ENCODE data around the gene CTDP1.

The CTDP1 gene

DNA sequence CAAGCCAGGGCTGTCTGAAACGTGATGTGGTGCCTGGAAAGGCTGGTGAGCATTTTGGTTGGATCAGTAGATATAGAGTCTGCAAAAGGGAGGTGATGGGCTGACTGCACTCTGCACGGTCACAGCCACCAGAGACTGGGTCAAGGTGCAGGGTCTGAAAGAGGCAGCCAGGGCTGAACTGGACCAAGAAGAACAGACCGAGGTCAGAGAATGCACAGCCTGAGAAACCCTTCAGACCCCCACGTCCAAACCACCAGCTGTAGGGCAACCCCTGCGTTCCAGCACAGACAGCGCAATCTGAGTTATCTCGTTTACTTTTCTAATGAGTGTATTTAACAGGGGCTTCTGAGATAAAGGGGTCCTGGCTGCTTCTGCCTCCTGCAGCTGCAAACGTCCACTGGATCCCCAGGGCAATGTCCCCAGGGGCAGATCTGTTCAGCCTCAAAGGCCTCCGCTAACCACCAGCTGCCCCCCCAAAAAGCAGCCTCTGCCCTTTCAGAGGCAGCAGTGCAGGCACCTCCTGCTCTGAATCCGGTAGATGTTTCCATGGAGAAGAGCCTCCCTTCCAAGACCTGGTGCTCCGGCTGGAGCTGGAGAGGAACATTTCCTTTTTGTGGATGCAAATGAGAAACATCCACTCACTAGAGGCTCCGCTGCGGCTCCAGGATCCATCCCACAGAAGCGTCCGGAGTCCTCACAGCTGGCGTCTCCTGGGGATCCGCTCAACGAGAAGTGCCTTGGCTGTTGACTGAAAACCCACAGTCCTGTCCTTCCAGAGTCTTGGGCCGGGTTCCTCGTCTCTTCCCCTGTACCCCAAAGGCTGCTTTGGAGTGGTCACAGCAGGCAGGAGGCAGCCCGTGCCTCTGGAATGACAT, 117.2 kb downstream of the CTDP1 start:
- no peak for DNase-seq (ENCODE audit: low read depth in 2 of 2)

DNA sequence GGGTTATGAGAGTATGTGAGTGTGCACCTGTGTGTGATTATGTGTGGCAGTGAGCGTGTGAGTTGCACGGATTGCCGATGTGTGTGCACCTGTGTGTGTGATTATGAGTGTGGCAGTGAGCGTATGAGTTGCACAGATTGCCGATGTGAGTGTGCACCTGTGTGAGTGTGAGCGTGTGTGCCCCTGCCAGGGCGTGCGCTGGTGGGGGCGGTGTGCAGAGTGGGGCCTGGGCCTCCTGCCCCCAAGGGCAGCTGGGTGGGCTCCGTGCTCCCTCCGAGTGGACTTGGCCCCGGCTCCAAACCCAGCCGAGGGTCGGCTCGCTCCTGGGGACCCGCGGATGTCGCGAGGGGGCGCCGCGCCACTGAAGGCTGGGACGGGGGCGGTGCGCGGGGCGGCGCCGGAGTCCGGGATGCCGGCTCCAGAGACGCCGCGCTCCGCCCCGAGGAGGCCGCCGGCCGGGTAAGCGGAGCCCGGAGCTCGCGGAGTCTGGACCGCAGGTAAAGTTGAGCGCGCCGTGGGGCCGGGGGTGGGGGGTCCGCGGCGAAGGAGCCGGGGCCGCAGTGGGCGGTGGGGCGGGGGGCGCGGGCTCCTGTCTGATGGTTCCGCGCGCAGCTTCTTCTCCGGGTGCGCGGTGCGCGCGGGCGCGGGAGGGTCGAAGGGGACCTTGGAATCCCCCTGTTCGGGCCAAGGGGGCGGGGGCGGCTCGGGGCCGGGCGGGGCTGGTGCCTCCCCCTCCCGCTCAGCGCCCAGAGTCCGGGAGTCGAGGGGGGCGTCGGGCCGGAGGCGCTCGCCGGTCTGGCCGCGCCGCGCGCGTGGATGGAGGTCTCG, 118.1 kb downstream of the CTDP1 start, which contains the start of gene KCNG2:
Gene KCNG2, plus strand, starts transcription at position 421 of the 828 bp plus-strand sequence. CDS start 65,730 bp downstream, outside the sequence.
- DNase-seq (ENCODE audit: low read depth in 2 of 2), result peak in 1 of 2 donors; percentile 14

DNA sequence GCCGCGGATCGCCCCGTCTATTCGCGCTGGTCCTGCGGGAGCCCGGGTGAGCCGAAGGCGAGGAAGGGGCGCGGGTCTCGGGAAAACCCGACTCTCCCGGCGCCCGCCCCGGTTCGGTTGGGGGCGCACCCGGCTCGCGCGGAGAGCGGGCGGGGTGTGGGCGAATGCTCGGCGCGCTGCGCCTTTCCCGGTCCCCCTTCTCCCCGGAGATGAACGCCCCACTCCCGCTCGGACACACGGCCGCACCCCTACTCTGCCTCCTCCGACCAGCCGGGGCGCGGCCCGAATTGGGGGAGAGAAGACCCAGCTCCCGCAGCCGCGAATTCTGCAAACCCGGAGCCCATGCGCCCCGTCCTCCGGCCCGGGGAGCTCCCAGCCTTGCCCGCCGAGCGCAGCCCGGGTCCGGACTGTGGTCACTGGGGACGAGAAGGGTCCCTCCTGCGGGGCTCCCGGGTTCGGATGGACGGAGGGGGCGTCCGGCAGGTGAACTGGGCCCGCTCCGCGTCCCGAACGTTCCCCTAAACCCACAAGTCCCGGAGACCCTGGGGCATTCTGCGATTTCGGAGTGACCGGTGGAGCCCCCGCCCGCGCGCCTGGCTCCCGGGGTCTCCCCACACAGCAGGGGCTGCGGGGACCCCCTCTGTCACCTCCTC, 118.9 kb downstream of the CTDP1 start:
- no peak for DNase-seq (ENCODE audit: low read depth in 2 of 2)

DNA sequence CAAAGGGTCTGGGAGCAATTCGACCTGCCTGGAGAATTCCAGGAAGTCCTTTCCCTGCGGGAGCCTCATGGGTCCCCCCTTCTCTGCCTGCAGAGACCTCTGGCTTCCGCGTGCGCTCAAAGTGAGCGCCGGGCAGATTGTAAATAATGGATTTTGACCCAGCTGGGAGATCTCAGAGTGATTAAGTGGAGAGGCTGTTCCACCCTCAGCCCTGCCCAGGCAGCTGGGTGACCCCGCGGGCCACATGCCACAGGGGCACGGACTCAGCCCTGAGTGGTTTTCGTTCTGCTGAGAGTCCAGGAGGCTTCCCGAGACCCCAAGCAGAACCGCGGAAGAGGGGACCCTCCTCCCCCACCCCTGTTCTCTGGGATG, 119.4 kb downstream of the CTDP1 start:
- DNase-seq (ENCODE audit: low read depth in 2 of 2), result no peak

DNA sequence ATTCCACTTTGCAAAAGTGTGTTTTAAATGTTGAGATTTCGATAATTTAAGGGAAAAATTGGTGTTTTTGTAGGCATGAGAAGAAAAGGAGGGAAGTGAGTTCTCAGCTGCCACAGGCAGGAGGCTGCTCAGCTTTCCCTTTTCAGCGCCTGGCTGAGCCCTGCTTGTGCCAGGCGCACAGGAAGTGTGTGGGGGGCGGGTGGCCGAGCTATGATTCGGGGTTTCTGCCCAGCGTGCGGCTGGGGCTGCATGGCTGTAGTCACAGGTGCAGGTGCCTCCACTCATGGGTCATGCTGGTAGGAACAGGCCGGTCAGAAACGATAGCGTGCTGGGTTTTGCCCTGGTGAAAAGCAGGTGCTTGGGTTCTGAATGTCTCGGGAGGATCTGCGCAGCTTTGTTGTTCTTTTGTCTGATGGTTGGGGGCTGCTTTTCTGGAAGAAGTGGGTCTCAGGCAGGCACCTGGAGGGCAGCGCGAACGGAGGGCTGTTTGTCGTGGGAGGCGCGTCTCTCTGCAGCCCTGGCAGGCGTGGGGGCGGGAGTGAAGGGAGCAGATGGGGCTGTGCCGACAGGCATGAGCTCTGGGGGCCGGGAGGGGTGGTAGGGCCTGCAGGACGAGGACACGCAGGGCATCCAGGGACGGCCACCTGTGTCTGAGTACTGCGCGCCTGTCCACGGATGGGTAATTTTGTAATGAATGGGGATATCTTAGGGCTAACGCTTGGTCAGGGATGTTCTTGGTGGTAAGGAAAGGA, 120.2 kb downstream of the CTDP1 start:
- no peak for DNase-seq (ENCODE audit: low read depth in 2 of 2)

DNA sequence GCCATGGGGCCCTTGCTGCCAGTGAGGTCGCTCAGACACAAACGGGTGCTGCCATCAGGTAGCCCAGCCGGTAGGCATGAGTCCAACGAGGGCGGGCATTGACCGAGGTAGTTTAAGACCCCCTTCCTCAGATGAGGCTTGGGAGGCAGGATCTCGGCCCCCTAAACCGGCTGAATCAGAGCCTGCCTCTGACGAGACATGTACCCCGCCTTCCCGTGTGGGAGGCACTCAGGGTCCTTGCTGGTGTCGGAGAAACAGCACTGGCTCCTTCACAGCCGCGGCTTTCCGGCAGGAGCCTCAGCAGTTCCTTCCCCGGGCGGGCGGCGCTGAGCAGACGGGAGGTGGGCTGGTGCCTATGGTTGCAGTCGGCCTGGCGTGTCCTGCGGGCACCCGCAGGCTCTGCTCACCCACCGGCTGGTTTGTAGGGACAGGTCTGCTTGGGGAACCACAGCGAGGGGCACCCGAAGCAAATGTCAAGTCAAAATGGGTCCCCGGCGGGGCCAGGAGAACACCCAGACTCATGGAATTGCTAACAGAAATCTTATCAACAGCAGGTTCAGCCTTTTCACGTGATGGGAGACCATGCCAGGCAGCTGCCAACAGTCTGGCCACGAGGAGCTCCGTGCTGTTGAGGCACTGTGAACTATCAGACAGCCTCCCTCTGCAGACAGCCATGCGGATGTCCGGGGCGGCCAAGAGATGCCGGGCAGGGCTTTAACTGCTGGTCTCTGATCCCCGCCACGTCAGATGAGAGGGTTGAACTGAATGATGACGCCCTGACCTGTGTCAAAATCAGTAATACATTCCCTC, 121.0 kb downstream of the CTDP1 start:
- DNase-seq (ENCODE audit: low read depth in 2 of 2), result no peak

DNA sequence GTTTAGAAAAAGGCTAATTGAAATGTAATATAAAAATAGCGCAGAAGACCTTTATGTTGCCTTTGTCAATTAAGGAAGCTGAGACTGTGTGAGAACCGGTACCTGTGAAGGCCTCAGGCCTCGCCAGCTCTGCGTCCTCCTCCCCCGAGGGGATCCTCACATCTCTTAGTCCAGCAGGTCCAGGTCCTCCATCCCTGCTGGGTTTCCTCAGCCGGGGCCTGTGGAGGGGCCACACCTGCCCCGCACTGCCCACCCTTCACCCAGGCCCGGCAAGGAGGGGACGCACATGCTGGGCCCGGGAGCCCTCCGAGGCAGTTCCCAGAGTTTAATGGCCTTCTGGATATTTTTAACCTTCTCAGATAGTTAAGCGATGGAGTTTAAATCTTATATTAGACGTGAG, 121.6 kb downstream of the CTDP1 start:
- DNase-seq (ENCODE audit: low read depth in 2 of 2), result no peak

DNA sequence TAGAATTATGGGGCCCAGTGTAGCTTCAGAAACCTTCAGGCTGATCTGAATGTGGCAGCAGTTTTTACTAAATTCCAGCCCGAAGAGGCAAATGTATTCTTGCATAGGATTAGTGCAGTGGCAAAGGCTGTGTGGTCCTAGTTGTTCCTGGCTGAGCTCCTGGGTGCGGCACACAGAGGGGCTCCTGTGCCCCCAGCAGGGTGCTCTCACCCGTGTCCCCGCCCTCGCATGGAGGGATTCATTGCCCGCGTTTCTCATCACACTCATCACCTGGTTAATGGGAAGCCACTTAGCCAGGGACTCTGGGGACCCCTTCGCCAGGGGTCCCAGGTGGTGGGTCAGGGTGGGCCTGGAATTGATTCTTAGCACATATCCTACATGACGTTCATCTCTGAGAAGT, 122.0 kb downstream of the CTDP1 start:
- no peak for DNase-seq (ENCODE audit: low read depth in 2 of 2)

DNA sequence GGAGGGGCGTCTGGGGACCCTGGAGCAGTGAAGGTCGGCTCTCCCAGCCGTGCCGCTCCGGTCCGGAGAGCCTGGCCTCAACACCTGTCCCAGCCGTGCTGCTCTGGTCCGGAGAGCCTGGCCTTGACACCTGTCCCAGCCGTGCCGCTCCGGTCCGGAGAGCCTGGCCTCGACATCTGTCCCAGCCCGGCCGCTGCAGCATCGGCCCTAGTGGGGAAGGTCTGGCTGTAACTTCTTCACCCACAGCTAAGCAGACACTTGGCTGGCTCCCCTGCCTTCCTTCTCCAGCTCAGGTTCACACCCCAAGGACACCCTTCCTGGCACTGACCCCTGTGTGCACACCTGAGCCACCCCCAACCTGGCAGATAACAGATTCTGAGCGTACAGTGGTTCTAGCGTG, 122.7 kb downstream of the CTDP1 start:
- DNase-seq (ENCODE audit: low read depth in 2 of 2), result no peak

DNA sequence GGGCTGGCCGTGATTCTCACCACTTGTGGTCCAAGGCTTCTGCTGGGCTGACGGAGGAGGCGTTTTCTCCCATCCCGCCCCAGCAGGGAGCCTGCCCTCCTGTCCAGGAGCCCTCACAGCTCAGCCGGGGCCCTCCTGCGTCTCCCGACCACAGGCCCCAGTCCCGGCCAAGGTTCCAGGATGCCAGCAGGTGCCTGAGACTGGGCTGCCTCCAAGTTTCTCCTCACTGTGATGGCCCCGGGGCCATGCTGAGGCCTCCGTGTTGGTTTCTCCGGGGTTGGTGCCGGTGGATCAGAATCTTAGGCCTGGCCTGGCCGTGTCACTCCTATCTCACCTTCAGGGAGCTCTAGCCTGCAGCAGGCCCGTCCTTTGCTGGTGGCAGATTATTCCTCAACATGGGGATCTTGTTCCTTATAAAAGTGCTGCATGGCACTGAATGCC, 124.0 kb downstream of the CTDP1 start:
- no peak for DNase-seq (ENCODE audit: low read depth in 2 of 2)
